ENCODE data around the gene CNTNAP5.

DNA sequence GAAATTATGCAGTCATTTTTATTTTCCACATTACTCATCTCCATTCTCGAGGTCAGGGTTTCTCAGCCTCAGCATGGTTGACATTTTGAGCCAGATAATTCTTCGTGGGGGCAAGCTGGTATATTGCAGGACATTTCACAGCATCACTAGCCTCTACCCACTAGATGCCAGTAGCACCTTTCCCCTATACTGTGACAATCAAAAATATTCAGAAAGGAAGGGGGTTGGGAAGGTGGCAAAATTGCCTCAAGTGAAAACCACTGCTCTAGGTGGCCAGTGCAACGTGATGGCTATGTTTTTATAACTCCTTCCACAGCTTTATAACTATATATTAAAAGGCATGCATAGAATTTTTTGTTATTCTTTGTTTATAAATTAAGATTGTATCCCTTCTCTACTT lies 294.5 kb downstream of the CNTNAP5 start:
- TF ChIP-seq ZFP3 (CRISPR knock-in tag; IDR thresholded peaks at IDR 0.05): no peak
- TF ChIP-seq PPARA (CRISPR knock-in tag; IDR thresholded peaks at IDR 0.05; ENCODE audit: borderline replicate concordance): no peak
- TF ChIP-seq, protein P1, sequence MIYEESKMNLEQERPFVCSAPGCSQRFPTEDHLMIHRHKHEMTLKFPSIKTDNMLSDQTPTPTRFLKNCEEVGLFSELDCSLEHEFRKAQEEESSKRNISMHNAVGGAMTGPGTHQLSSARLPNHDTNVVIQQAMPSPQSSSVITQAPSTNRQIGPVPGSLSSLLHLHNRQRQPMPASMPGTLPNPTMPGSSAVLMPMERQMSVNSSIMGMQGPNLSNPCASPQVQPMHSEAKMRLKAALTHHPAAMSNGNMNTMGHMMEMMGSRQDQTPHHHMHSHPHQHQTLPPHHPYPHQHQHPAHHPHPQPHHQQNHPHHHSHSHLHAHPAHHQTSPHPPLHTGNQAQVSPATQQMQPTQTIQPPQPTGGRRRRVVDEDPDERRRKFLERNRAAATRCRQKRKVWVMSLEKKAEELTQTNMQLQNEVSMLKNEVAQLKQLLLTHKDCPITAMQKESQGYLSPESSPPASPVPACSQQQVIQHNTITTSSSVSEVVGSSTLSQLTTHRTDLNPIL (CRISPR knock-in tag; IDR thresholded peaks at IDR 0.05; ENCODE audit: low read depth): no peak
- TF ChIP-seq CSDC2 (CRISPR knock-in tag; IDR thresholded peaks at IDR 0.05): no peak
- no peak for TF ChIP-seq ESRRG (CRISPR knock-in tag; IDR thresholded peaks at IDR 0.05)
- TF ChIP-seq ZNF8 (CRISPR knock-in tag; IDR thresholded peaks at IDR 0.05): no peak
- no peak for TF ChIP-seq OSR1 (CRISPR knock-in tag; IDR thresholded peaks at IDR 0.05)
- TF ChIP-seq, protein P2, sequence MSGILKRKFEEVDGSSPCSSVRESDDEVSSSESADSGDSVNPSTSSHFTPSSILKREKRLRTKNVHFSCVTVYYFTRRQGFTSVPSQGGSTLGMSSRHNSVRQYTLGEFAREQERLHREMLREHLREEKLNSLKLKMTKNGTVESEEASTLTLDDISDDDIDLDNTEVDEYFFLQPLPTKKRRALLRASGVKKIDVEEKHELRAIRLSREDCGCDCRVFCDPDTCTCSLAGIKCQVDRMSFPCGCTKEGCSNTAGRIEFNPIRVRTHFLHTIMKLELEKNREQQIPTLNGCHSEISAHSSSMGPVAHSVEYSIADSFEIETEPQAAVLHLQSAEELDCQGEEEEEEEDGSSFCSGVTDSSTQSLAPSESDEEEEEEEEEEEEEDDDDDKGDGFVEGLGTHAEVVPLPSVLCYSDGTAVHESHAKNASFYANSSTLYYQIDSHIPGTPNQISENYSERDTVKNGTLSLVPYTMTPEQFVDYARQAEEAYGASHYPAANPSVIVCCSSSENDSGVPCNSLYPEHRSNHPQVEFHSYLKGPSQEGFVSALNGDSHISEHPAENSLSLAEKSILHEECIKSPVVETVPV (CRISPR knock-in tag; IDR thresholded peaks at IDR 0.05): no peak
- no peak for TF ChIP-seq GLIS3 (CRISPR knock-in tag; IDR thresholded peaks at IDR 0.05)
- TF ChIP-seq, protein P3, sequence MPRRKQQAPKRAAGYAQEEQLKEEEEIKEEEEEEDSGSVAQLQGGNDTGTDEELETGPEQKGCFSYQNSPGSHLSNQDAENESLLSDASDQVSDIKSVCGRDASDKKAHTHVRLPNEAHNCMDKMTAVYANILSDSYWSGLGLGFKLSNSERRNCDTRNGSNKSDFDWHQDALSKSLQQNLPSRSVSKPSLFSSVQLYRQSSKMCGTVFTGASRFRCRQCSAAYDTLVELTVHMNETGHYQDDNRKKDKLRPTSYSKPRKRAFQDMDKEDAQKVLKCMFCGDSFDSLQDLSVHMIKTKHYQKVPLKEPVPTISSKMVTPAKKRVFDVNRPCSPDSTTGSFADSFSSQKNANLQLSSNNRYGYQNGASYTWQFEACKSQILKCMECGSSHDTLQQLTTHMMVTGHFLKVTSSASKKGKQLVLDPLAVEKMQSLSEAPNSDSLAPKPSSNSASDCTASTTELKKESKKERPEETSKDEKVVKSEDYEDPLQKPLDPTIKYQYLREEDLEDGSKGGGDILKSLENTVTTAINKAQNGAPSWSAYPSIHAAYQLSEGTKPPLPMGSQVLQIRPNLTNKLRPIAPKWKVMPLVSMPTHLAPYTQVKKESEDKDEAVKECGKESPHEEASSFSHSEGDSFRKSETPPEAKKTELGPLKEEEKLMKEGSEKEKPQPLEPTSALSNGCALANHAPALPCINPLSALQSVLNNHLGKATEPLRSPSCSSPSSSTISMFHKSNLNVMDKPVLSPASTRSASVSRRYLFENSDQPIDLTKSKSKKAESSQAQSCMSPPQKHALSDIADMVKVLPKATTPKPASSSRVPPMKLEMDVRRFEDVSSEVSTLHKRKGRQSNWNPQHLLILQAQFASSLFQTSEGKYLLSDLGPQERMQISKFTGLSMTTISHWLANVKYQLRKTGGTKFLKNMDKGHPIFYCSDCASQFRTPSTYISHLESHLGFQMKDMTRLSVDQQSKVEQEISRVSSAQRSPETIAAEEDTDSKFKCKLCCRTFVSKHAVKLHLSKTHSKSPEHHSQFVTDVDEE (CRISPR knock-in tag; IDR thresholded peaks at IDR 0.05): no peak
- TF ChIP-seq, protein P4, sequence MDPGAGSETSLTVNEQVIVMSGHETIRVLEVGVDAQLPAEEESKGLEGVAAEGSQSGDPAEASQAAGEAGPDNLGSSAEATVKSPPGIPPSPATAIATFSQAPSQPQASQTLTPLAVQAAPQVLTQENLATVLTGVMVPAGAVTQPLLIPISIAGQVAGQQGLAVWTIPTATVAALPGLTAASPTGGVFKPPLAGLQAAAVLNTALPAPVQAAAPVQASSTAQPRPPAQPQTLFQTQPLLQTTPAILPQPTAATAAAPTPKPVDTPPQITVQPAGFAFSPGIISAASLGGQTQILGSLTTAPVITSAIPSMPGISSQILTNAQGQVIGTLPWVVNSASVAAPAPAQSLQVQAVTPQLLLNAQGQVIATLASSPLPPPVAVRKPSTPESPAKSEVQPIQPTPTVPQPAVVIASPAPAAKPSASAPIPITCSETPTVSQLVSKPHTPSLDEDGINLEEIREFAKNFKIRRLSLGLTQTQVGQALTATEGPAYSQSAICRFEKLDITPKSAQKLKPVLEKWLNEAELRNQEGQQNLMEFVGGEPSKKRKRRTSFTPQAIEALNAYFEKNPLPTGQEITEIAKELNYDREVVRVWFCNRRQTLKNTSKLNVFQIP (CRISPR knock-in tag; IDR thresholded peaks at IDR 0.05; ENCODE audit: borderline replicate concordance, low read depth): no peak
- TF ChIP-seq ZFP30 (CRISPR knock-in tag; IDR thresholded peaks at IDR 0.05): no peak
- no peak for TF ChIP-seq ZC3H10 (CRISPR knock-in tag; IDR thresholded peaks at IDR 0.05)

All from SK-N-SH treated with all-trans-retinoic acid at 6 μM for 48 hours (cell line).